B cell (primary cell): ENCODE data around the gene ARHGAP29. TPM values are rescaled to one million over a fixed set of nuclear protein-coding genes. Genes with fewer than 3 reads are reported as not detected.

Source experiments
- ATAC-seq: fragments of 200-7000 bp; cut with Tn5 transposase; one replicate; pipeline ENCODE4 v1.10.0; 2021; ENCODE audit warnings: low read depth, mild to moderate bottlenecking, moderate number of reproducible peaks, moderate library complexity
- CTCF ChIA-PET: fragments of 350-600 bp; sonication (Branson Sonifier 250); formaldehyde crosslinking; loops from one replicate; lab custom pipeline; 2021; ENCODE audit warnings: antibody characterized with exemption, inconsistent platforms; lab: Charles Lee
- POLR2A ChIA-PET: fragments of 350-600 bp; sonication (Branson Sonifier 250); formaldehyde crosslinking; loops from one replicate; lab custom pipeline; 2021; ENCODE audit warnings: antibody characterized with exemption; lab: Charles Lee
- DNase-seq: peaks from one replicate; pipeline ENCODE4 v3.0.0; 2013
- H2AFZ ChIP-seq: 2 replicates; pipeline ENCODE4 v1.6.1; 2012; ENCODE audit warnings: mild to moderate bottlenecking, low read depth, low read length; ENCODE audit not compliant: insufficient read depth, poor library complexity, severe bottlenecking
- H3K27ac ChIP-seq, 2 donors: 1 replicate in 1 of 2; 2 replicates in 1 of 2; pipeline ENCODE4 v1.5.1; 2012 to 2013; ENCODE audit warnings: low read length in 2 of 2, mild to moderate bottlenecking in 2 of 2, moderate library complexity in 1 of 2
- H3K27me3 ChIP-seq, 4 experiments: fragments of 200-600 bp in 1 of 4; sonication (generic) in 1 of 4; replicated peaks in 1 of 4; 1 replicate in 2 of 4; 2 replicates in 2 of 4; pipeline versions ENCODE4 v1.6.1 to v1.7.0; 2013 to 2016; ENCODE audit warnings: low read length in 3 of 4, mild to moderate bottlenecking in 2 of 4, mixed read lengths in 1 of 4, moderate library complexity in 1 of 4; ENCODE audit not compliant: insufficient read depth in 4 of 4, control insufficient read depth in 3 of 4; ENCODE audit errors: control extremely low read depth in 1 of 4
- H3K36me3 ChIP-seq, 2 experiments: replicated peaks in 1 of 2; 1 replicate in 1 of 2; 2 replicates in 1 of 2; pipeline versions ENCODE4 v1.6.1 to v1.7.1; 2013; ENCODE audit warnings: low read length in 1 of 2; ENCODE audit not compliant: insufficient read depth in 2 of 2, control insufficient read depth in 1 of 2; ENCODE audit errors: control extremely low read depth in 1 of 2, extremely low read depth in 1 of 2
- H3K4me1 ChIP-seq, 2 donors: fragments of 200-600 bp in 1 of 2; sonication (generic) in 1 of 2; 1 replicate in 1 of 2; 2 replicates in 1 of 2; pipeline versions ENCODE4 v1.5.1 to v1.6.1; 2013 to 2017; ENCODE audit warnings: low read length in 2 of 2; ENCODE audit not compliant: control insufficient read depth in 2 of 2, insufficient read depth in 2 of 2
- H3K4me2 ChIP-seq: replicated peaks from 2 replicates; pipeline ENCODE3; 2012; ENCODE audit warnings: mild to moderate bottlenecking, low read depth, low read length; ENCODE audit not compliant: poor library complexity, severe bottlenecking
- H3K4me3 ChIP-seq, 5 experiments: fragments of 200-600 bp in 1 of 5; sonication (generic) in 1 of 5; 1 replicate in 3 of 5; 2 replicates in 2 of 5; pipeline versions ENCODE4 v1.5.1 to v1.7.0; 2011 to 2016; ENCODE audit warnings: low read length in 4 of 5, mild to moderate bottlenecking in 4 of 5, low read depth in 2 of 5, control low read depth in 1 of 5, moderate library complexity in 1 of 5; ENCODE audit not compliant: insufficient read depth in 1 of 5; ENCODE audit errors: control extremely low read depth in 1 of 5, extremely low read depth in 1 of 5
- H3K79me2 ChIP-seq: fragments of 200-600 bp; sonication (generic); one replicate; pipeline ENCODE4 v1.6.0; 2016; ENCODE audit warnings: low read length; ENCODE audit not compliant: control insufficient read depth, insufficient read depth
- H3K9ac ChIP-seq: fragments of 200-600 bp; sonication (generic); 2 replicates; pipeline ENCODE4 v1.6.1; 2017; ENCODE audit warnings: mild to moderate bottlenecking, low read length, moderate library complexity
- H3K9me3 ChIP-seq, 3 donors: one replicate each; pipeline versions ENCODE4 v1.6.1 to v1.7.1; 2013; ENCODE audit warnings: low read length in 2 of 3; ENCODE audit not compliant: control insufficient read depth in 2 of 3, insufficient read depth in 1 of 3; ENCODE audit errors: control extremely low read depth in 1 of 3
- H4K20me1 ChIP-seq: 2 replicates; pipeline ENCODE4 v1.6.0; 2012; ENCODE audit warnings: mild to moderate bottlenecking, low read length; ENCODE audit not compliant: insufficient read depth, control insufficient read depth, poor library complexity, severe bottlenecking
- H3K27ac Mint-ChIP-seq: one replicate; pipeline ENCODE4 v1.8.0; 2021; ENCODE audit warnings: mixed read lengths
- H3K27me3 Mint-ChIP-seq: one replicate; pipeline ENCODE4 v1.8.0; 2021; ENCODE audit warnings: mixed read lengths
- H3K4me1 Mint-ChIP-seq: one replicate; pipeline ENCODE4 v1.8.0; 2021; ENCODE audit warnings: mixed read lengths
- H3K4me3 Mint-ChIP-seq: one replicate; pipeline ENCODE4 v1.8.0; 2021; ENCODE audit warnings: mixed read lengths
- H3K9me3 Mint-ChIP-seq: one replicate; pipeline ENCODE4 v1.8.0; 2022; ENCODE audit warnings: mixed read lengths; ENCODE audit not compliant: insufficient read depth
- EZH2 ChIP-seq: IDR thresholded peaks from 2 replicates; pipeline ENCODE4 v1.6.1; 2012; ENCODE audit warnings: borderline replicate concordance, low read depth, mild to moderate bottlenecking, moderate library complexity, low read length; ENCODE audit not compliant: insufficient read depth, poor library complexity, severe bottlenecking
- WGBS: methylation state at CpG from one replicate; pipeline ENCODE4 v1.1.5; 2013; ENCODE audit warnings: missing lambda C conversion rate; ENCODE audit not compliant: insufficient coverage; 5-methylcytosine and 5-hydroxymethylcytosine counted together
- intact Hi-C: fragments of 100-400 bp; cut with micrococcal nuclease; formaldehyde crosslinking; loops from one replicate; pipeline ENCODE4 v1.10.0; 2022
- polyA plus RNA-seq: library from polyadenylated mRNA; depleted of rRNA; stranded (reverse); fragments of >200 nt; gene quantifications from 2 replicates; pipeline ENCODE4 v1.2.3, GENCODE V29; 2012
- total RNA-seq, 2 donors: library from RNA; stranded (reverse); fragments of 120-200 nt in 1 of 2; gene quantifications; 1 replicate in 1 of 2; 2 replicates in 1 of 2; pipeline versions ENCODE4 v1.2.3 to v1.2.4, GENCODE V29; 2013 to 2022
- TF ChIP-seq, protein P1 (sequence below): fragments of 200-600 bp; IDR thresholded peaks from one replicate; pipeline ENCODE4 v1.8.0; 2022; ENCODE audit warnings: antibody characterized with exemption, mild to moderate bottlenecking

The ARHGAP29 gene
- total and polyA plus RNA-seq, 2 donors (not counting 1 experiment from before 2014, with no cell fraction given) = not detected

DNA sequence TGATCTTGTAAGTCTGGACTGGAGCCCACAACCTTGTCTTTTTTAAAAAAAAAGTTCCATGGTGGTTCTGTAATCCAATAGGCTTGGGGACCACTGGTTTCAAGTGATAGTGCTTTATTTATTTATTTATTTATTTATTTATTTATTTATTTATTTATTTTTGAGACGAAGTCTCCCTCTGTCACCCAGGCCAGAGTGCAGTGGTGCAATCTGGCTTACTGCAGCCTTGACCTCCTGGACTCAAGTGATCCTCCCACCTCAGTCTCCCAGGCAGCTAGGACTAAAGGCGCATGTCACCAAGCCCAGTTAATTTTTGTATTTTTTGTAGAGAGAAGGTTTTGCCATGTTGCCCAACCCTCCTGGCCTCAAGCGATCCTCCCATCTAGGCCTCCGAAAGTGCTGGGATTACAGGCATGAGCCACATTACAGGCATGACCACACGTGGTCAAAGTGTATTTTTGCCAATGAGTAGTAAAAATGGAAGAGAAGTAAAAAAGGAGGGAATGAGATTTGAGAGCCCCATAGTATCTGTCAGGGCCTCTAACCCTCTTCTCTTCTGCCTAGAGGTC lies 44.8 kb upstream of the ARHGAP29 start:
- H3K4me1 ChIP-seq = no peaks in the 10 kb centered on the region
- Mint-ChIP-seq H3K9me3 (peaks cover 1% of the 10 kb centered on the region), H3K27ac (no peak overlapping the region), H3K4me3 (no peak overlapping the region), H3K4me1 (no peaks in the 10 kb centered on the region), H3K27me3 (peaks cover 5% of the 10 kb centered on the region)
- no peaks in the 10 kb centered on the region for H3K27me3 ChIP-seq
- intact Hi-C loops = no loop called here
- 93% methylated on average over 4 of the region's 5 CpGs for WGBS
- POLR2A ChIA-PET = no interaction called here
- H3K4me3 ChIP-seq = no peak overlapping the region
- H3K4me2 ChIP-seq = no peak overlapping the region
- ATAC-seq (no peak), DNase-seq (no peak)
- no peaks in the 10 kb centered on the region for H3K36me3 ChIP-seq
- TF ChIP-seq, protein P1, sequence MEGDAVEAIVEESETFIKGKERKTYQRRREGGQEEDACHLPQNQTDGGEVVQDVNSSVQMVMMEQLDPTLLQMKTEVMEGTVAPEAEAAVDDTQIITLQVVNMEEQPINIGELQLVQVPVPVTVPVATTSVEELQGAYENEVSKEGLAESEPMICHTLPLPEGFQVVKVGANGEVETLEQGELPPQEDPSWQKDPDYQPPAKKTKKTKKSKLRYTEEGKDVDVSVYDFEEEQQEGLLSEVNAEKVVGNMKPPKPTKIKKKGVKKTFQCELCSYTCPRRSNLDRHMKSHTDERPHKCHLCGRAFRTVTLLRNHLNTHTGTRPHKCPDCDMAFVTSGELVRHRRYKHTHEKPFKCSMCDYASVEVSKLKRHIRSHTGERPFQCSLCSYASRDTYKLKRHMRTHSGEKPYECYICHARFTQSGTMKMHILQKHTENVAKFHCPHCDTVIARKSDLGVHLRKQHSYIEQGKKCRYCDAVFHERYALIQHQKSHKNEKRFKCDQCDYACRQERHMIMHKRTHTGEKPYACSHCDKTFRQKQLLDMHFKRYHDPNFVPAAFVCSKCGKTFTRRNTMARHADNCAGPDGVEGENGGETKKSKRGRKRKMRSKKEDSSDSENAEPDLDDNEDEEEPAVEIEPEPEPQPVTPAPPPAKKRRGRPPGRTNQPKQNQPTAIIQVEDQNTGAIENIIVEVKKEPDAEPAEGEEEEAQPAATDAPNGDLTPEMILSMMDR = no peak
- TF ChIP-seq EZH2 = no peak
- CTCF ChIA-PET = no interaction called here
- no peaks in the 10 kb centered on the region for H4K20me1 ChIP-seq
- H3K79me2 ChIP-seq = no peaks in the 10 kb centered on the region
- no peak overlapping the region for H3K27ac ChIP-seq
- H3K9me3 ChIP-seq = no peaks in the 10 kb centered on the region
- H3K9ac ChIP-seq = no peak overlapping the region
- H2AFZ ChIP-seq = no peak overlapping the region

DNA sequence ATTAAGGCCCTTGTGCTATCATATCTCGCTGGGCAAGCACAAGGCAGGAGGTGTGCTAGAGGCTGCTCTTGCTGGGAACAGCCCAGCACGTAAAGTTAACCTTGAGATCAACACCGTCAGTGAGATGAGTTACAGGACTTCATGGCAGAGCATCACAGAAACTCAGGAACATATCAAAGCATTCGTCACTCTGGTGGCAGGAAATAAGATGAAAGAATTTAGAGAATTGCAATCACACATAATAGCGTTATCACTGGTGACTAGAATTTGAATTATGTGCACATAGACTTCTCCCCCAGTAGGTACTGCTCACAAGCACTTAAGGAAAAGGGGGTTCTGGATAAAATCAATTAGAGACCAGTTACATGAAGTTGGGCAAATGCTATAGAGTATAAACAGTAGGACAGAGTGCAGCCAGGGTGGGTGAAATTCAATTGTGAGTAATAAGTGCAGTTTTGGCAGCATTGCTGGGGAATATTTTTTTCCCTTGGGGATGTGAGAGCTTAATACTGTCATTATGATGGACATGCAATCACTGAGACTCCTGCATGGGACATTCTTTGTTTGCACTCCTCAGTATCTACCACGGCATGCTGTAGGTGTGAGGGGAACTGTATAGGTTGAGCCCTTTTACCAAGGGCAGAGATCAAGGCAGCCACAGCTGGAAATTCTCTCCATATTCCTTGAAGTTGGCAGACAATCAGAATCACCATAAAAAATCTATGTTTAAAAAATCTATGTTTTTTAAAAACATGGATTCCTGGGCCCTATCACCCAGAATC lies 44.2 kb upstream of the ARHGAP29 start:
- Histone ChIP-seq H3K4me3 (no peak overlapping the region), H3K27me3 (no peaks in the 10 kb centered on the region), H2AFZ (no peak overlapping the region), H3K9ac (no peak overlapping the region), H4K20me1 (no peaks in the 10 kb centered on the region), H3K79me2 (no peaks in the 10 kb centered on the region), H3K4me1 (no peaks in the 10 kb centered on the region), H3K36me3 (no peaks in the 10 kb centered on the region), H3K4me2 (no peak overlapping the region), H3K27ac (no peak overlapping the region), H3K9me3 (no peaks in the 10 kb centered on the region)
- Mint-ChIP-seq H3K27me3 (peaks cover 8% of the 10 kb centered on the region), H3K9me3 (no peaks in the 10 kb centered on the region), H3K4me3 (no peak overlapping the region), H3K4me1 (no peaks in the 10 kb centered on the region), H3K27ac (no peak overlapping the region)
- DNase-seq = no peak
- 80% methylated on average over 1 of the region's 6 CpGs for WGBS
- POLR2A ChIA-PET = no interaction called here
- intact Hi-C loops = no loop called here
- CTCF ChIA-PET = no interaction called here
- TF ChIP-seq, protein P1 = no peak
- no peak for ATAC-seq
